ENCODE data around the gene HCN1. TPM values are rescaled to one million over a fixed set of nuclear protein-coding genes. Genes with fewer than 3 reads are reported as not detected.

The HCN1 gene
- total RNA-seq, 1 experiment from 2014 or later: 0.04 TPM

DNA sequence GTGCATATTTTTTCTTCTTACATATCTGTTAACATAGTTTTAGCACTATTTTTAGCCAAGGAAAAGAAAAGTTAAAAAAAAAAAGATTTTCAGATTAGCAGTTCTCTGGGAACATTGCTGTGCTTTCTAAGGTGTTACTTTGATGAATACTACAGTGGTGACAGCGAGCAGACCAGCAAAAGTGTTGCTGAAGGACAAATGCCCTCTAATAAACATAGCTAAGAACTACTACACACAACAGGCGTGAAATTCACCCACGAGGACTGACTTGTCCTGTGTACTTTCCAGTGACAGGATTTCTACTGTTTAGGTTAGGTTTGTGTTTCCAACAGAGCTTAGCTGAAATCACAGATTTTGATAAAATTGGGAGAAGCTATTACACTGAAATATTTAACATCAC, 153.8 kb downstream of the HCN1 start:
- no TSS peak for BruUV-seq (replicated peaks)
- Histone ChIP-seq H3K27ac (ENCODE audit: low read depth, low read length, poor library complexity, severe bottlenecking) (no peak overlapping the region), H3K4me3 (ENCODE audit: low read depth, low read length, poor library complexity, severe bottlenecking) (no peak overlapping the region), H3K36me3 (ENCODE audit: insufficient read depth, low read length, poor library complexity, severe bottlenecking) (no peaks in the 10 kb centered on the region), H3K4me1 (ENCODE audit: insufficient read depth, low read length, poor library complexity, severe bottlenecking) (no peaks in the 10 kb centered on the region), H3K9me3 (ENCODE audit: low read depth, low read length, poor library complexity, severe bottlenecking) (no peaks in the 10 kb centered on the region), H3K27me3 (replicated peaks; ENCODE audit: insufficient read depth, low read depth, low read length, poor library complexity) (no peaks in the 10 kb centered on the region)
- CTCF ChIA-PET: no interaction called here
- intact Hi-C loops (cut with micrococcal nuclease; ENCODE audit: unreplicated experiment): no loop called here
- no peak for TF ChIP-seq CTCF (conservative IDR thresholded peaks at IDR 0.05; ENCODE audit: low read depth, low read length)
- TF ChIP-seq EZH2 (IDR thresholded peaks at IDR 0.05; ENCODE audit: borderline replicate concordance, low read depth, low read length, poor library complexity, severe bottlenecking): no peak
- no peak for DNase-seq (ENCODE audit: low spot score)
- POLR2A ChIA-PET (ENCODE audit: low non-redundant PET): no interaction called here

DNA sequence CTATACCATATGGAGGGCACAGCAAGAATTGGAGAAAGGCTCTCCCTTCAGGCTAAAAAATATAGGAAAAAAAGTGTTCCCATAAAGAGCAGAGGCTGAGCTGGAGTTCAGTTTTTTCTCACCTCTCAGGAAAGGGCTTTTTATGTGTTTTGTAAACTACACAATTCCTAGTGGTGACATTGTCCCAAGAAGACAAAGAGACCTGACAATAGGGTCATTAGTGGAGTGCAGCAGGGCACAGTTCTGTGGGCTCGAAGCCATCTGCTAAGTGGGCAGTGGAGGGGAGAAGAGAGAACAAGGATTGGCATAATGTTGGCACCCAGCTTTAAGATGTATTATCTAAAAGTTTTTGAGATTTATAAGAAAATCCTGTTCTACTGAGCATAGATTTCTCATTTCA, 162.5 kb downstream of the HCN1 start:
- POLR2A ChIA-PET (ENCODE audit: low non-redundant PET): interaction anchor here (0.6 kb wide), 1 partner anchor 16 kb away, joined by 22 read pairs; no protein-coding TSS in a partner anchor

DNA sequence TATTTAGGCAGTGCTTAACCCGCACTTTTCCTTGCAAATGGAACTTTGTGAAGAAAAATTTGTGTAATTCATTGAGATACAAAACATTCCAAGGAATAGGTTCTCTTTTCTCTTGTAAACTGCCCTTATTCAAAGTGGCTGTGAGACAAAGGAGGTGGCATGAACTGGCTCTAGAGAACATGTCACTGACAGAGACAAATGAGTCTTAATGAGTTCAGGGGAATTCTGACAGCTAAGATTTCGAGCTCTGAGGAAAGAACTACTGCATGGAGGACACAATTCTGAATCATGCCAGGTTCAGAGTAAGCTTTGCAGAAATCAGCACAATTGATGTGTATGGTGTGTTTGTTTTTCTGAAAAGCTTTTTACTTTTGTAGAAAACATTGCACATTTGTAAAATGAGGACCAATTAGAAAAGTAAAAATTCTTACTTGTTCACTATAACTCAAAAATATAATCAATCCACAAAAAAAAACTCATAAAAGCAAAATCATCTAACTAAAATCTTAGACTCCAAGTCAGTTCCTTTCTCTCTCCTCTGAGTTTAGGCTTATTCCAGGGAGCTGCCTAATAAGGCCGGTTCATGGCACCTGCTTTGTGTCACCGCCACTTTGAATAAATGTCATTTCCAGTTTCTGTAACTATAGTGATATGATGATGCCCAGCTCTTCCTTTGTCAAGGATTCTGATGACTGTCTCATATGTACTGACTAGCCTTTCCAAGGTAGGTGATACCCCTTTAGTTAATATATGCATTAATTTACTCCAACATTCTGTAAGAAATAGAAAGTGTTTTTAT, 163.2 kb downstream of the HCN1 start:
- Histone ChIP-seq H3K36me3 (ENCODE audit: insufficient read depth, low read length, poor library complexity, severe bottlenecking) (no peaks in the 10 kb centered on the region), H3K27ac (ENCODE audit: low read depth, low read length, poor library complexity, severe bottlenecking) (no peak overlapping the region), H3K4me1 (ENCODE audit: insufficient read depth, low read length, poor library complexity, severe bottlenecking) (no peaks in the 10 kb centered on the region), H3K27me3 (replicated peaks; ENCODE audit: insufficient read depth, low read depth, low read length, poor library complexity) (peaks cover 13% of the 10 kb centered on the region), H3K9me3 (ENCODE audit: low read depth, low read length, poor library complexity, severe bottlenecking) (no peaks in the 10 kb centered on the region), H3K4me3 (ENCODE audit: low read depth, low read length, poor library complexity, severe bottlenecking) (no peak overlapping the region)
- no TSS peak for BruUV-seq (replicated peaks)
- intact Hi-C loops (cut with micrococcal nuclease; ENCODE audit: unreplicated experiment): no loop called here
- CTCF ChIA-PET: no interaction called here
- DNase-seq (ENCODE audit: low spot score): no peak
- POLR2A ChIA-PET (ENCODE audit: low non-redundant PET): interaction anchor here (0.6 kb wide), 1 partner anchor 15 kb away, joined by 22 read pairs; no protein-coding TSS in a partner anchor
- no peak for TF ChIP-seq CTCF (conservative IDR thresholded peaks at IDR 0.05; ENCODE audit: low read depth, low read length)
- no peak for TF ChIP-seq EZH2 (IDR thresholded peaks at IDR 0.05; ENCODE audit: borderline replicate concordance, low read depth, low read length, poor library complexity, severe bottlenecking)

More for the DNA sequence above, 162.5 kb downstream of the HCN1 start:
- no peak overlapping the region for H3K27ac ChIP-seq (ENCODE audit: low read depth, low read length, poor library complexity, severe bottlenecking)
- H3K4me3 ChIP-seq (ENCODE audit: low read depth, low read length, poor library complexity, severe bottlenecking): no peak overlapping the region
- H3K4me1 ChIP-seq (ENCODE audit: insufficient read depth, low read length, poor library complexity, severe bottlenecking): no peaks in the 10 kb centered on the region
- TF ChIP-seq CTCF (conservative IDR thresholded peaks at IDR 0.05; ENCODE audit: low read depth, low read length) (no peak), EZH2 (IDR thresholded peaks at IDR 0.05; ENCODE audit: borderline replicate concordance, low read depth, low read length, poor library complexity, severe bottlenecking) (no peak)
- no peaks in the 10 kb centered on the region for H3K9me3 ChIP-seq (ENCODE audit: low read depth, low read length, poor library complexity, severe bottlenecking)
- DNase-seq (ENCODE audit: low spot score): no peak
- H3K27me3 ChIP-seq (replicated peaks; ENCODE audit: insufficient read depth, low read depth, low read length, poor library complexity): peaks cover 13% of the 10 kb centered on the region
- no peaks in the 10 kb centered on the region for H3K36me3 ChIP-seq (ENCODE audit: insufficient read depth, low read length, poor library complexity, severe bottlenecking)
- intact Hi-C loops (cut with micrococcal nuclease; ENCODE audit: unreplicated experiment): no loop called here
- BruUV-seq (replicated peaks): no TSS peak
- CTCF ChIA-PET: no interaction called here

All from A673 (cell line).